SKM-1 treated with dmso at 0.1 percent for 144 hours (cell line): ENCODE measurements around the gene SPOCD1.

Source experiments
- DNase-seq: peaks from one replicate; lab custom pipeline; 2025; ENCODE audit not compliant: unreplicated experiment; lab: John Stamatoyannopoulos, UW

Gene SPOCD1

DNA sequence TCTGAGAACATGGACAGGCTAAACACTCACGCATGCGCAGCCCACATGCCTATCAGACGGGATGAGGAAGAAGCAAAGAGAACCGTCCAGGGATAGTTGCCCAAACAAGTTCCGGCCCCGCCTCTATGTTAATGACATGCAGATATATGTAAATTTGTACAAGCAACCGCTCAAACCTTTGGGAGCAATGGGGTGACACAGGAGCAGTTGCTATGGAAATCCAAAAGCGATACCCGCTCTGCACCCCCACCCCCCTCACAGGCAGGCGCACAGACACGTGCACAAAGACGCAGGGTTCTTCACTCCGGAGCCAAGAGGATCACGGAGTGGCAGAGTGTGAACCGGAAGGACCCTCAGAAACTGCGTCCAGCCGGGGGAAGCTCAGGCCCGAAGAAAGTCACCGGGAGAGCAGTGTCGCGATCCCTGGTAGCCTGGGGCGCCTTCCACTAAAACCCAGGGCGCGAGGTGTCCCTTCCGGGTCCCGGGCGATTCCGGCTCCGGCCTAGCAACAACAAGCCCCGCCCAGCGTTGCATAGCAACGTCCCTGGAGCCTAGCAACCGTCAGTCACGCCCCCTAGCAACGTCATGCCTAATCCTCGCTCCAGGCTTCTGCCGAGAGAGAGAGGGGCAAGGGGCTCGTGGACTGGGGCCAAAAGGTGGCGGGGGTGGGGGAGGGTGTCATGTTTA is 27.5 kb downstream of the SPOCD1 start:
- peak; percentile 96 for DNase-seq

DNA sequence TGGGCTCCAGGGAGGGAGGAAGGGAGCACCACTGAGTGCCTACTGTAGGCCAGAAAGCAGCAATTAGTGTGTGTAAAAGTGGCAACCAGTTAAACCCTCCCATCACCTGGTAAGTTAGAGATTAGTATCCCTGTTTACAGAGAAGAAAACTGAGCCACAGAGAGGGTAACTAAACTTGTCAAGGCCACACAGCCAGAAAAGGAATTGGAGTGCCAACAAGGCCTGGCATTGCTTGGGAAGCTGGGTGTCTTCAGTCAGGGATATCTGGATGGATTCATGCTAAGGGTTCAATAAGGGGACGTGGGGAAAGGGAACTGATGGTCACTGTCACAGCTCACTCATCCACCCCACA is 28.1 kb downstream of the SPOCD1 start:
- DNase-seq = no peak

GRCh38 chr1:31787261-31787660 is 28.6 kb downstream of the SPOCD1 start:
- no peak for DNase-seq

GRCh38 chr1:31786366-31787060 is 29.3 kb downstream of the SPOCD1 start:
- DNase-seq = no peak

DNA sequence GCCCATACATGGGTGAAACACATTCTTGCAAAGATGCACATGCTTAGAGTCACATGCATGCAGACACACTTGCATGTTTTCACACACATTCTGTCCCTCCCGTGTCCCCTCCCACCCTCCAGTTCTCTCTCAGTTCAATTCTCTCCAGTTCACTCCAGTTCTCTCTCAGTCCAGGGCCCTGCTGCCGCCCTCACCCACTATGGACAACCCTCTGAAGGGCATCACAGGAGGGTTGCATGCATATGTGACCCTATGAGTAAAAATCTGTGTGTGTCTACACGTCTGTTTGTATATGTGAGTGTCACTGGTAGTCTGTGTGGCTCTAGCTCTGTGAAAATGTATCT is 29.9 kb downstream of the SPOCD1 start:
- no peak for DNase-seq

DNA sequence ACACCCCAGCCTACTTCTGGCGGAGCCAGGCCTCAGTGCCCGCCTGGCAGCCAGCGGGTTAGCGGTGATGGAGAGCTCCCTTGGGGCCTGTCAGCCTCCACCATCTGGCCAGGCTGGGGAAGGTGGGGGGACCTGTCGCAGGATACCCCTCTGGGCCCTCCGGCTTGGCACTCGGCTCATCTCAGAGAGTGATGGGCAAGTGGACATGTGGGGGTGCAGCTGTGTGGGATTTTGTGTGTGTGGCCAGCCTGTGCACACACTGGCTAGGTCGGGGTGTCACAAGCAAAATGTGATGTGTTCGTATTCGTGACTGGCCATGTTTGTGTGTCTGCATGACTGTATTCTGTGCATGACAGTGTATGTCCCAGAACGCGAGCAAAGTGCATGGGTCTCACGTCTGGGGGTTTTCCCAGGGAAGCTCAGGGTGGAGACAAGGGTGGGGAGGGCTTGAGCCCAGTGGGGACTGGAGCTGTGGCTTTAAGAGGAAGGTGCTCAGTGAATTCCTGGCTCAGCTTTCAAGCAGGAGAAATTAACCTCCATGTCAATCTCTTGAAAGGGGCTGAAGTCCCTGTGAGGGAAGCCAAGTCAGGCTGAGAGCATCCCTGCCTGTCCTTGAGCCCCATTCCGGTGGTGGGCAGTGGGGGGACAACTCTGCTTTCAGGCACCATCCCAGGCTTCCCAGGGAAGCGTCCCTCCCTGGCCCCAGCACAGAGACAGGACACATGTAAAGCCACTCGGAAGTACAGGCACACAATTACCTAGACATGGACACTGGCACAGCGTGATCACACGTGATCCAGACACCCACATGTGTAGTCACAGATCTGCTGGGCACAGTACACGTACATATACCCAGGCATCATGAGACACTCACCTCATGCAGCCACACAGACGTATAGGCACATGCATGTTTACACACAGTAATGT is 30.5 kb downstream of the SPOCD1 start:
- DNase-seq = no peak

DNA sequence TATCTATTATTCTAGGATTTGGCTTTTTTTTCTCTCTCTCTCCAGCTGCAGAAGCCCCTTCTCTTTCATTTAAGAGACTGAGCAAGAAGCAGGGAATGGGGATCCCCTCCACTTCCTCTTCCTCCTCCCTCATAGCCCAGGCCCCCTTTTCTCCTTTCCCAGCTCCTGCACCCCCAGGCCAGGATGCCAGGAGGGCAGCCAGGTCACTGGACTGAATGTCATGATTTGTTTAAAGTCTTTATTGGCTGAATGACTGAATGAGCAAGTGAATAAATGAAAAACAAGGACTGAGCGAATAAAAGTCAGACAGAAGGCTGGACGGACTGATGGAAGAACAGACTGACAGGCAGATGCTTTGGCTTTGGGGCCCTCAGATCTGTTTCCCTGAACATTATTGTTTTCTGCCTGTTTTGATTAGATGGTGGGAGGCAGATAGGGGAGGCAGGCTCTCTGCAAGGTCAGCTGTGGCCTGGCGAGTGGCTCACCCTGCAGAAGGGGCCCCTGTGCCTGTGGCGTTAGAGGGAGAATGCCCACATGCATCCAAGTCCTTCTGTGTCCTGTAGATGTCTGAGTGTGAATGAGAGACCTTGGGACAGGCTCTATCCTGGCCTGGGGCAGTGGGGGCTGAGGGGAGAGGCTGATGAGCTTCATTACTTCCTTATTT is 31.3 kb downstream of the SPOCD1 start:
- no peak for DNase-seq

GRCh38 chr1:31783846-31784245 is 32.0 kb downstream of the SPOCD1 start:
- no peak for DNase-seq

GRCh38 chr1:31782421-31783410 is 33.1 kb downstream of the SPOCD1 start:
- no peak for DNase-seq

DNA sequence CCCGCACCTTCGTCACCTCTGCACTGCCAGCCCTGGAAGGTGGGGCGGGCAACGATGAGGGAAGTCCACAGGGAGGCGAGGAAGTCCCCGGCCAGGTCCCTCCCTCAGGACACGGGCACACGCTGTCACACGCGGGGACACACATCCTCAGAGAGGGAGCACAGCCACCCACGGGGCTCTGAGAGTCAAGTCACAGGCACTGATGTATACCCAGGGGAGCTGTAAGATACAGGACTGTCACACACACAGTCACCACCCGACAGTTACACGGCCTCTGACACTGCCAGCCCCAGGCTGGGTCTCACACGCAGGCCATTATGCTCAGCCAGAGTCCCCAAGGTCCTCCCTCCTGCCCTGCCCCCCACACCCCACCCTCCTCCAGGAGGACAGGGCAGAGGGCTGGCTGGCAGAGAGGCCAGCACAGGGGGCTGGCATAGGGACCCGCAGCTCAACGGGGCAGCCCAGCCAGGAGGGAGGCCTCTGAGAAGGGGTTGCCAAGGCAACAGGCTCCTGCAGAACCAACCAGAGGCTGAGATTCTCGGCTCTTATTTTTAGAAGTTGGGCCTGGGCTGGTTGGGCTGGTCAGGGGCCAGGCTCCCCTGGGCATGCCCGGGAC is 34.0 kb downstream of the SPOCD1 start:
- DNase-seq = no peak

DNA sequence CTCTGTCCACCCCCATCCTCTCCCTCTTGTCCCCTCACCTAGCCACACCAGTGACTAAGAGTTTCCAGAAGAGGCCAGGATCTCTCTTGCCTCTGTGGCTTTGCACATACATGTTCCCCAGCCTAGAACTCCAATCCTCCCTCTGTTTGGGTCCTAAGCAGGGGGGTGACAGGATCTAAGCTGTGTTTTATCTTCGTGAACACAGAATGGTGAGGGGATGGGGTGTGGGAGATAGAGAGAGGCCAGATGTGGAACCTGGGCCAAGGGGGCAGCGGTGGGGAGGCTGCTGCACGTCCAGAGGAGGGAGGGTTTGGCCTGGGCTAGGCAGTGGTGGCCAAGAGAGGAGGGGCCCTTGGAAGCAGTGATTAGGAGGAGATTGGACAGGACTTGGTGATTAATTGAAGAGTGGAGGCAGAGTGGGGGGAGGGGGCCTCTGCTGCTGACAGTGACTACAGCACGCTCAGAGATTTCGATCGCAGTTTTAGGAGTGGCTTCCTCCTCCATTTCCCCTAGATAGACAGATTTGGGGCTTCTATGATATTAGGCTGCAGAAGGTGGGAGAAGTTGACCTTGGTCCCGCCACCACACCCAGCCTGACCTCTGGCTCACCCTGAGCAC is 34.6 kb downstream of the SPOCD1 start:
- DNase-seq = no peak

GRCh38 chr1:31780632-31781031 is 35.2 kb downstream of the SPOCD1 start:
- no peak for DNase-seq

- no peak for DNase-seq
Observed at GRCh38 chr1:31779687-31780086, 36.1 kb downstream of the SPOCD1 start.

- no peak for DNase-seq
Observed at GRCh38 chr1:31778763-31779488, 36.9 kb downstream of the SPOCD1 start.

DNA sequence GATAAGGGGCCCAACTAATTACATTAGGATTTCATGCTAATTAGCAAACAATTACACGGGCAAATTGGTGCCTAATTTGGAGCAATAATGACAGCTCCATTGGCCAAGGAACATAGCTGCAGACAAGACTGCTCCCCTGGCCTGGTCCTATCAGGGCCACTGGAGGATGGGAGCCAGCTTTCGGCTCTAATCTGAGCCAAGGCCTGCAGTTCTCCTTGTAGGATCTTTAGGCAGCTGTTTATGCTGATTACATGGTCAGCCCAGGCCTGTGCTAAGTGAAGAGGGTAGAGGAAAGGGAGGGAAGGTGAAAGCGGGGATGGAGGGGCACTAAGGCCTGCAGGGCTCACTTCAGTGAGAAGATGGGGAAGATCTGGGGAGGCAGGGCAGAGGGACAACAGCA is 39.3 kb downstream of the SPOCD1 start:
- no peak for DNase-seq

- DNase-seq = no peak
Observed at GRCh38 chr1:31776032-31776431, 39.8 kb downstream of the SPOCD1 start.

- DNase-seq = no peak
Observed at GRCh38 chr1:31775210-31775999, 40.4 kb downstream of the SPOCD1 start.

DNA sequence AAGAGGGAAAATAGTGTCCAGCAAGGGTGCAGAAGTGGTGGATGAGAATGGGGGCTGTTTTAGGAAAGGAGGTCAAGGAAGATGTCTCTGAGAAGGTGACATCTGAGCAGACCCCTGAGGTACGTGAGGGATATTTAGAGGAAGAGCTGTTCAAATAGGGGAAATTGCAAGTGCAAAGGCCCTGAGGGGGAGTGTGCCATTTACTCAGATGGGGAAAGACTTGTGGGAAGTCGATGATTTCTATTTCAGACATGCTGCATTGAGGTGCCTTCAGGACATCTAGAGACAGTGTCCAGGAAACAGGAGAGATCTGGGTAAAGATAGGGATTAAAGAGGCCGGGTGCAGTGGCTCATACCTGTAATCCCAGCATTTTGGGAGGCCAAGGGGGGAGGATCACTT is 41.3 kb downstream of the SPOCD1 start:
- no peak for DNase-seq
